Measurements from ENCODE around the gene KIR2DL4.
"Not testable (repeated sequence)": the region's sequence is repeated elsewhere in the genome, so short reads cannot be mapped to it uniquely, and the experiment has no call there.

- TF ChIP-seq CTCF (IDR thresholded peaks at IDR 0.05; ENCODE audit: extremely low read depth in 1 of 2, insufficient read depth in 1 of 2, low read depth in 1 of 2, low read length in 2 of 2); EZH2 (IDR thresholded peaks at IDR 0.05; ENCODE audit: borderline replicate concordance, low read depth, low read length, severe bottlenecking); POLR2A (IDR thresholded peaks at IDR 0.05; ENCODE audit: low read depth, low read length); JUN (IDR thresholded peaks at IDR 0.05; ENCODE audit: borderline replicate concordance, insufficient read depth, insufficient read length, low read depth); POLR2AphosphoS5 (IDR thresholded peaks at IDR 0.05; ENCODE audit: insufficient read depth, low read depth, low read length); MAX (IDR thresholded peaks at IDR 0.05; ENCODE audit: insufficient read depth, insufficient read length); GATA2 (IDR thresholded peaks at IDR 0.05; ENCODE audit: insufficient read depth, insufficient read length, low read depth, low read length): not testable (repeated sequence)
Observed at GRCh38 chr19:54756204-54757110, 47.0 kb upstream of the KIR2DL4 start.

All from endothelial cell of umbilical vein (primary cell).